Measurements from ENCODE around the gene CERS4.

- TF ChIP-seq CTCF (IDR thresholded peaks at IDR 0.05): peak in 1 of 4 donors; percentile 13
- TF ChIP-seq POLR2A (IDR thresholded peaks at IDR 0.05): no peak
Measured at GRCh38 chr19:8244442-8244841, 35.3 kb downstream of the CERS4 start.

All from right lobe of liver (tissue), 4 donors.